Measurements from ENCODE around the gene PLCZ1.
"Not testable (repeated sequence)": the region's sequence is repeated elsewhere in the genome, so short reads cannot be mapped to it uniquely, and the experiment has no call there.

The PLCZ1 gene

DNA sequence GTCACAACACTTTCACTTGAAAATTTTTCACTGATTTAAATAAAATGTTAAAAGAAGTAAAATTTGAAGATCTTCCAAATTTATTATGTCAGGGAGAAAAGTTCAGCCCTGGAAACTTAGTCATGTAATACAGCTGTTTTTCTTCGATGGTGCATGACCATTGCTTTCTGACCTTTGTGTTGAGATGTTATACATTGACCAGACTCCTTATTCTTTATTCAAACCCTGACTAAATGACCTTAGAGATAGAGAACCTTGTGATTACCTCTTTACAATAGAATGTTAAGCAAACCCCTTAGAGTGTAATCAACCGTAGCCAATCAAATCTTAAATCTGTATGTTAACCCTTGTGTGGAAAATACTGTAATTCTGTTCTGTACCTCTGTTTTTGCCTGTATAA lies 34.5 kb downstream of the PLCZ1 start:
- no peak for DNase-seq

DNA sequence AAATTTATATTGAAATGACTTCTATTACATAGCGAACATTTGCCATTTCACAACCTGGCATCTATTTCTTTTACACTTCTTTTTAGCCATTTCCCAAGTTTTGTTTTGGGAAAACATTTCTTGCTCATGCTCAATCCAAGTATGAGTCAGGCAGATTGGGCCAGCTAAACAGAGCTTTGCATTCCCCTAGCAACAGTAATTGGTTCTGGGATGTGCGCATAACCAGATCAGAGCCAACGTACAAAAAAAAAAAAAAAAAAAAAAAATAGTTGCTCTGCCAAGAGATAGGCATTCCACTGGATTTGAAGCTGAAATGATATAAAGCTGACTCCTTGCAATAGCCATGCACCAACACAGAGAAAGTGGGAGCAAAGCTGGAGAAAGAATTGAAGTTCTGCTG lies 37.5 kb downstream of the PLCZ1 start:
- DNase-seq: no peak

GRCh38 chr12:18696971-18697602 lies 40.7 kb downstream of the PLCZ1 start:
- DNase-seq: no peak

- DNase-seq: not testable (repeated sequence)
Observed at GRCh38 chr12:18693986-18694385, 43.8 kb downstream of the PLCZ1 start.

- no peak for DNase-seq
Observed at GRCh38 chr12:18690653-18691052, 47.2 kb downstream of the PLCZ1 start.

DNA sequence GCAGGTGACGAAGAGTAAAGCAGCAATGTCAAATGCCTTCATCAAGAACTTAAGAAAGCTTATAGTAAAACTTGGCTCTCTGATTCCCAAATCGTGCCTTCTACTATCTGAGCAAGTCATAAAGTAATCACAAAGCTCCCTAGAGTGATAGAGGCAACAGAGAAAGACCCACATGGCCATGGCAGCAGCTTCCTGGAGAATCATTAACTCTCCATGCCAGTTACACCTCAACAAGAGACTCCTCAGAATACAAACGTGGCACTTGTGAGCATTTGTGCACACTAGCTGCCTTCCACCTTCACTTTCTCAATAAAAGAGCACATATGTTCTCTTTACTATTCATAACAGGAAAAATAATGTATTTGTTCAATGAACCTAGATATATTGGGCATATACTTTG lies 48.0 kb downstream of the PLCZ1 start:
- DNase-seq: no peak

- DNase-seq: no peak
Observed at GRCh38 chr12:18684430-18684829, 53.4 kb downstream of the PLCZ1 start.

DNA sequence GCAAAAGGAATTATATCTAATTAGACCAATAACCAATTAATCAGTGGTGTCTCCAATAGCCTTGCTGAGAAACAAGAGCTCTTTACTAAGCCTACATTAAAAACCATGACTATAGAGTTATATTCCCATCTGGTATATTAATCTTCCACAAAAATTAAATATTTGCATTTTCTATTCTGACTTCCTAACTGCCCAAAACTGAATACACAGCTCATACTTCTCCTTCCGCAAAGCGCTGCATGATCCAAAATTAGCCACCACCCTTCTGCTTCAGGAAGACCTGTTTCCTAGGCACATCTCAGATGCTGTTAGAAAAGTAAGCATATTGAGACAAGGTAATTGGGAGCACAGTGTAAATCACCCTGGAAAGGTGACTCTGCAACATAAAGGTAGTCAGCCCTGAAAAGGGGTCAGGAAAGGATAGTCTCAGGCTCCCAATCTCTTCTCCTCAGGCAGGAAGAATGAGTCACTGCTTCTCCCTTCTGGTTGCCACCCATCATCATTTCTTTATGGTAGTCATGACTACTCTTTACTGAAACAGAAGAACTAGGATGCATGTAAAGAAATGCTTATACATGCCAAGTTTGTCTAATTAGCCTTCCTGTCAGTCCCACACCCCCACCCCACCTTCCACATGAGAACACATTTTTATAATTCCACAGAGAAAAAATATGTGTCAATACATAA lies 54.3 kb downstream of the PLCZ1 start:
- DNase-seq: no peak

- DNase-seq: no peak
Observed at GRCh38 chr12:18681818-18682217, 56.0 kb downstream of the PLCZ1 start.

GRCh38 chr12:18676996-18677588 lies 60.7 kb downstream of the PLCZ1 start:
- DNase-seq: no peak

- DNase-seq: no peak
Observed at GRCh38 chr12:18676141-18676540, 61.7 kb downstream of the PLCZ1 start.

GRCh38 chr12:18658829-18659228 lies 79.0 kb downstream of the PLCZ1 start:
- no peak for DNase-seq

GRCh38 chr12:18658179-18658578 lies 79.6 kb downstream of the PLCZ1 start:
- DNase-seq: no peak

GRCh38 chr12:18655351-18655750 lies 82.5 kb downstream of the PLCZ1 start:
- no peak for DNase-seq

DNA sequence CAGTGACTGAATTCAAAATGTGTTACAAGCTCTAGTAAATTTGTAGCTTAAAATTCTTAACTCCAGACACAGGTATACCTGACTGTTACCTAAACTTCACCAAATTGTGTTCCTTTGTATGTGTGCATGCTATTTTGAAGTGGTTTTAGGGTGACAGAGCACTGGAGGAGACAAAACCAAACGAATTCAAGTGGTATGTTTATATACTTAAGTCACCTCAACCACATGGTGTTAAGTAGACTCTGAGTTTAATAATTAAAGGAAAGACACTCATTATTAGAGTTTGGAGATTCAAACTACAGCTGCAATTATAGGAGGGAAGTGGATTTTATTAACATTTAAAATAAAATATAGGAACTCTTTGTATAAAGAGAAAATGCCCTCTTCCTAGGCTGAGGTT lies 84.3 kb downstream of the PLCZ1 start:
- DNase-seq: no peak

DNA sequence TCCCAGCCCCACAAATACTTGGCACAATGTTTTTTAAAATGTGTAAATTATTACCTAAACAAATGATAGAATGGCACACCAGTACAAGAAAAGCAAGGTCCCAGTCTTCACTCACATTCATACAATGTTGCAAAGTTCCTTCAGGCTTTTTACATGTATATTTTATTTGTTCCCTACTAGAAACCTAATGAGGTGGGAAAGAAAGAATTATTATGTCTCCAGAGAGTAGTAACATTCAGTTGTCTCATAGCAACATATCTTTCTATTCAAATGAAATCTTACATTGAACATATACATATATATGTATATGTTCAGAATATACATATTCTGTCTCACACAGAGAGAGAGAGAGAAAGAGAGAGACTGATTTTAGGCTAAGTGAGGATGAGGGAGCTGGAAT lies 85.2 kb downstream of the PLCZ1 start:
- no peak for DNase-seq

- no peak for DNase-seq
Observed at GRCh38 chr12:18651525-18651924, 86.3 kb downstream of the PLCZ1 start.

- no peak for DNase-seq
Observed at GRCh38 chr12:18646286-18646890, 91.4 kb downstream of the PLCZ1 start.

GRCh38 chr12:18644564-18644963 lies 93.2 kb downstream of the PLCZ1 start:
- DNase-seq: no peak

- no peak for DNase-seq
Observed at GRCh38 chr12:18643681-18644080, 94.1 kb downstream of the PLCZ1 start.

GRCh38 chr12:18640321-18640955 lies 97.4 kb downstream of the PLCZ1 start:
- no peak for DNase-seq

DNA sequence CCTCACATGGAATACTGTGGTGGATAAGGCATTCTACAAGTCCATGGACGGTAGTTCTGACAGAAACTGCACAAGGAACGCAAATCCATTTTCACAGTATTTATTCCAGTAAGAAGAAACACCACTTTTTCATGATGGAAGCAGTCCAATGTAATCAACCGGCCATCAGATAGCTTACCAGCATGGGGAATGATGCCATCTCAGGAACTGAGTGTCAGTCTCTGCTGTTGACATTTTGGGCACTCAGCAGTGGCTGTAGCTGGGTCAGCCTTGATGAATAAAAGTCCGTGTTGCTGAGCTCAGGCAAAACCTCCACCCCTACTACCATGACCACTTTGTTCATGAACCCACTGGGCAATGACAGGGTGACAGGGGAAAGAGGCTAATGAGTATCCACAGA lies 103.4 kb downstream of the PLCZ1 start:
- DNase-seq: no peak
